ENCODE results near the gene NID2.
A peak's percentile ranks its signal among the peaks of the same experiment; 100 is the strongest.

NID2 gene

DNA sequence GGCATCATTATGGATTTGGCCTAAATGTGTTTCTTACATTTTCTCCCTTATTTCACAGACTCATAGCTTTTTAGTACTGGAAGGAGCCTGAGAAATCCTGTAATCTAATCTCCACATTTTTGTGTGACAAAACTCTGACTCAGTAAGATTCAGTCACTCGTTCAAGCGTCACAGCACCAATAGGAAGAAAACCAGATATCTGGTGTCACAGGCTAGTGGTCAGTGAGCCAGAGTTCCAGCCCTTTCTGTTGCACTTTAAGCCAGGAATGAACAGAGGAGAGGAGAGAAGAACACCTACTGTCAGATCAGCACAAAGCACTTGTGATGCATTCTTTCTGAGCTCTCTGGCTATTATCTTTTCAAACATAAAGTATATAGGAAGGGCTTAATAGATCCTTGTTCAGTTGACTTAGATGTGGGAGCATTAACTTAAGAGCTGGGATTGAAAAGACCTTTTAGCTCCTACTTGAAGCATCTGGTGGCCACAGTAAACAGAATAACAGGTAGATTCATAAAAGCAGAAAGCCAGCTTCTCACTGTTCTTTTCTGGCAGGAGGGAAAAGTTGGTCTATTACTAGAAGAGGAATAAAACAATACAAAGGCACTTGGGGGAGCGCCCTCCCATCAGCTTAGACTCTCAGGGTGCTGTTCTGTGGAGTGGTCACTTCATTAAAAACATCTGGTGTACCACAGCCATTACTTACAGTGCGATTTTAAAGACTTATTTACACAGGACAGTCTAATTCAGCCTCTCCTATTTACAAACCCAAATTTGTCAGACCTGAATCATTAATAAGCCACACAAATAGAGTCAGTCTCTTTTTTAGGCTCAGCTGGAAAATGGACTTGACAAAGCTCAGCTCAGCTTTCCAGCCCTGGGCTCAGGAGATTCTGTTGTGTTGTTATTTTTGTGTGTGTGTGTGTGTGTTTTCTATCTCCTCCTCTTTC is 12.2 kb upstream of the NID2 start:
- peak; percentile 6 for DNase-seq (ENCODE audit: low read depth, low spot score)
- peak overlapping the region; percentile 89 for H3K27ac ChIP-seq

DNA sequence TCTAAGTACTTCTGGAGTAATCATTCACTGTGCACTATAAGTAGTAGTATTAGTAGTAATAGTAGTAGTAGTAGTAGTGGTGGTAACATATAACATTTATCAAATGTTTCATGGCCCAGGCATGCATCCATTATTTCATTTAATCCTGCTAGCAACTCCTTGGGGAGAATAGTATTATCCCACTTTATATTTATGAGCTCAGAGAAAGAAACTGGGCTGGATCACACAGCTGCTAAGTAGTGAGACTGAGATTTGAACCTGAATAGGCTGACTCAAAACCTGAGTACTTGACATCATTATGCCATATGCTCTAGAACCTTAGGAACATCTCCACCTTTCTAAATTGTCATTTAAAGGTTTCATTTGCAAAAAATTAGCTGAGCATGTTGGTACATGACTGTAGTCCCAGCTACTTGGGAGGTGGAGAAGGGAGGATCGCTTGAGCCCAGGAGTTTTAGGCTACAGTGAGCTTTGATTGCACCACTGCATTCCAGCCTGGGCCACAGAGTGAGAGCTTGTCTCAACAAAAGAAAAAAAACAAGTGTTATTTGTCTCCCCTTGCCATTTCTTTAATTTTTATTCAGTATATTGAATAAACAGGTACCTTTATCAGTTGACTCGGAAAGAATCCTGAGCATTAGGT is 11.4 kb upstream of the NID2 start:
- peak overlapping the region; percentile 89 for H3K27ac ChIP-seq

DNA sequence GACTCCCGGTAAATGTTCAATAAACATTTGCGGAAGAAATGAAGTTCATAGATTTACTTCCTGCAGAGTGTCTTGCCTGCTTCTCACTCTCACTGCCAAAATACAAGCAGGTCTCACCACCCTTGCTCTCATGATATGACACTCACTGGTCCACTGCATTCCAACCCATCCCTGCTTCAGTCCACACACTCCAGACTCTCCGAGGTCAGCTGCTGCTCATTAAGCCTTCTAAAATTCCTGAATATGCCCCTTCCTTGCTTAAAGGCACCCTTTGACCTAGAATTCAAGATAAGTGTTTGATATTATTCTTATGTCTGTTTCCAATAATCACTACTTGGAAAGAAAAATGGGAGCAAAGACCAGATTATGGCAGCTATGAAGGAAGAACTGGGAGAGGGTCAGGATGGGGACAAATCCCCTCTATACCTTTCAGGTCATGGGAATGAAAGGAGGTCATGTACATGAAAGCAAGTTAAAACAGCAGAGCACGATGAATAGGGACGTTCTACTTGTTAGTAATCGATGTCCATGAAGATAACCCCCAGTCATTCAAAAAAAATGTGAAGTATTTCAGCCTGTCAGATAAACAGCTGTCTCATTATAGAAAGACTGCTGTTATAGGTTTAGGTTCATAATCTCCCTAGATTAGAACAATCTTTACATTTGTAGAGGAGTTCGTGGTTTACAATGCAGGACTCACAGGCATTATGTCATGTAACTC is 10.5 kb upstream of the NID2 start:
- DNase-seq (ENCODE audit: low read depth, low spot score), result no peak
- H3K27ac ChIP-seq, result peak overlapping the region; percentile 89

More for the DNA sequence above, 11.4 kb upstream of the NID2 start:
- peak; percentile 26 for DNase-seq (ENCODE audit: low read depth, low spot score)

DNA sequence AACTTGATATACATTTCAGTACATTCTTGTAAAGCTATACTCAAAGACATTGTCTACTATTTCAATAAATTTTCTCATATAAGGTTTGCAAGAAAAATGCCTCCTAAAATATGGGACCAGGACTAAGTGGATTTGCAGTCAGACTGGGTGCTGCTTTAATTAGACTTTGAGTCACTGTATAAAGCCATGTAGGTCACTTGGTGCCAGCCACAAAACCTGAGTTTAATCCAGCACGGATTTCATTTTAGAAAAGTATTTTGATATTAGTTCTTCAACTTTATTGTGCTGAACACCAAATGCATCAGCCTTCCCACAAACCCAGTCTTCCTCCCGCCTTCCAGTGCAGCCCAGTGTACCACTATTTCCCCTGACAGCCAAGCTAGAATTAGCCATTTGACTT is 9.9 kb upstream of the NID2 start:
- DNase-seq (ENCODE audit: low read depth, low spot score), result no peak
- H3K27ac ChIP-seq, result peak overlapping the region; percentile 89

DNA sequence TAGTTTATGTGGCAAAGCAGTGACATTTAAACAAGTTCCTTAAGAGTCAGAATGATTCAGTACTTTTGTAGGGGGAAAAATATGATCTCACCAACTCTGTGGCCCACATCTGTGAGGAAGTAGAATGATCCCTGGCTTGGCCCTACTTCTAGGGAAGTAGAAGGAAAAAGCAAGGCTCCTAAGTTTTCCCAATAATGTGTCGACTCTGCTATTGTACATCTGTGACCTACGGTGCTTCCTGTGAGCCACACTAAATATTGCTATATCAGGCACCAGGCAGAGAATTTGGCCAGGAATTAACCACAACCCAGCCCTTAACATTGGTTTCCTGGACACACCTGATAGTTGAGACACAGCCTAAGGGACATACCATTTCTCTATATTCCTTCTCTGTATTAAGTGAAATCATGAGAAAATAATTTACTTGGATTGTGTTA is 9.3 kb upstream of the NID2 start:
- DNase-seq (ENCODE audit: low read depth, low spot score), result no peak
- peak overlapping the region; percentile 89 for H3K27ac ChIP-seq

DNA sequence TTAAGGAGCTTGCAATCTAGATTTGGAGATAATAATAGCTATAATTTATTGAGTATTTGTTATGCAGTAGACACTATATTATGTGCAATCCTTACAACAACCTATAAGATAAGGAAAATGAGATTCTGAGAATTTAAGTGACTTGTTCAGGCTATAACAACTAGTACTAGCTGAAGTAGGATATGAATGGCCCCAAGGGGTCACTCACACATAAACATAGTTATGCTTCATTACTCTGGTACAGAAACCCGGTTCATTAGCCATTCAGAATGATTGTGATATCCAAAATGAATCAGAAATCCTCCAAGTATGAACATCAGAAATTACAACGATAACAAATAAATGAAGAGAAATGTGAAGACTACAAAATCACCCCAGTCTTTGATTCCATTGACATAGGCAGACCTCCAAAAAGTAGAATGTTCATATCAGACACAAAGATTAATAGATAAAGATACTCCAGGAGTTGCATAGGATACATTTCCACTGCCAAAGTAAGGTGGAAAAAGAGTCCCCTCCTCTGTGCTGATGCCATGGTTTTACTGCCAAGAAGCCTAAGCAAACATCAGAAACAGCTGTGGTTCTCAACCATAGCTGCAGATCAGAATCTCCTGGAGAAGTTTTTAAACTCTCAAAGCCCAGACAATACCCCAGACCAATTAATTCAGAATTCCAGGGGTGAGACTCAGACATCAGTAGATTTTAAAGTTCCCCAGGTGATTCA is 8.6 kb upstream of the NID2 start:
- DNase-seq (ENCODE audit: low read depth, low spot score), result no peak
- peak overlapping the region; percentile 89 for H3K27ac ChIP-seq

DNA sequence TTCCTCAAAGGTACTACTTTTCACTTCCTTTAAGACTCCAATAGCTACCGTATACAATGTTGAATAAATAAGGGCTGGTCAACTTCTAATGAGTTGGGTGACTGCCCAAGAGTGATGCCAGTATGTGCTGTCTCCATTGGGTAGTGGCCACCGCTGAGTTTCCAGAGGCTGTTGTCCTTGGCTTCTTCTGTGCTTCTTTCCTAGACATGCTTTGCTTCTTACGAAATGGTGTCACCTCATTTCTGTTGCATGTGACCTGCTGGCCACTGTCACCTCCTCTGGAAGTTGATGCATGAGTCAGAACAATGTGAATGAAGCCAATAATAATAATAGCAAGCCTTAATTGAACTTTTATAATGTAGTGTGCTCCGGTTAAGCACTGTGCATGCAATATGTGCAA is 7.5 kb upstream of the NID2 start:
- DNase-seq (ENCODE audit: low read depth, low spot score), result peak; percentile 16
- H3K27ac ChIP-seq, result no peak overlapping the region

DNA sequence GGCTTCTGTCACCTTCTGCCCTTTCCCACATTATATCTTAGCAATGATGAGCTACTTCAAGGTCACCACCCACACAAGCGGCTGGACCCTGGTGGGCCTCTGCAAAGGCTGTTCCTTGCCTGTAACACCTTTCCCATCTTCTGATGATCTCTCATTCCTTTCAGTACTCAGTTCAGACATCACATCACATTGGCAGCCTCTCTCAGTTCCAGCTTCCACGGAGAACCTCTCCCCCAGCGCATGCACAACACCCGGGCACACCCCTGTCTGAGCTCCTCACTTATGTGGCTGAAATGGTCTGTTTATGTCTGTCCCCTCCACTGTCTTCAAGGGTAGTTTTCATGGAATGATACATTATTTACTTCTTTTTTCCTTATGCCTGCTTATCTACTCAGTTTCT is 6.5 kb upstream of the NID2 start:
- DNase-seq (ENCODE audit: low read depth, low spot score), result no peak
- H3K27ac ChIP-seq, result no peak overlapping the region

DNA sequence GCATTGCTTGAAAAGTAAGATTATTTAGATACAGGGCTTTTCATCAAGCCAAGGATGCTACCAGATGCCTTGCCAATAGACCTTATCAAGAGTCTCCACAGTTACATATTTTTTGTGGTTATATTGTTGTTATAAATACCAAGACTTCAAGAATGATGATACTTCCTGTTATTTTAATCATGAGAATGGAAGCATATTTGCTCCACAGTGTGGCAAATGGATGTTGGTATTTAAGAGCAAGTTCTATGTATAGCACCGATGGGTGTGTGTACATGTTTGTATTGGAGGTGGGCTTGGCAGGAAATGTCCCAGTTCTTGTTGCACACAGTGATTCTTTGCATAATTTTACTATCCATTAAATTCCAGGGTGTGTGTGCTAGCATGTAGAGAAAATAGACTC is 4.4 kb upstream of the NID2 start:
- DNase-seq (ENCODE audit: low read depth, low spot score), result no peak
- no peak overlapping the region for H3K27ac ChIP-seq

DNA sequence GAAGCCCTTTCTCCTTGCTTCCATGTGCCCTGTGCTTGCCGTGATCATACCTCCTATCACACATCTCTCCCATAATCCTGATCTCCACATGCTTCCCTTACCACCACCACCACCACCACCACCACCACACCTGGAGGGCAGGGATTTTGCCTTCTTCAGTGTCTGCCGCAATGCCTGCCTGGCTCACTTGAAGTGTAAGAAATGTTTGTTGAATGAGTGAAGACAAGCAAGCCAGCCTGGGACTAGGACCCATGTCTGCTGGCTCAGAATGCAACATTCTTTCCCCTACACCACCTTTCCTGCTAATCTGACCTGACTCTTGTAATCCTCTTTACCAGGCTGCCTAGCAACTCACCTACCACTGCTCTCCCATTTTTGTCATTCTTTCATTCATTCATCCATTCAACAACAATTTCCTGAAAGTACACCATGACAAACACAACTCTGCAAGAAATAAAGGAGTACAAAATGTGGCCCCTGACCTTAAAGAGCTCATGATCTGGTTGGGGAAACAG is 3.5 kb upstream of the NID2 start:
- no peak overlapping the region for H3K27ac ChIP-seq
- DNase-seq (ENCODE audit: low read depth, low spot score), result no peak

DNA sequence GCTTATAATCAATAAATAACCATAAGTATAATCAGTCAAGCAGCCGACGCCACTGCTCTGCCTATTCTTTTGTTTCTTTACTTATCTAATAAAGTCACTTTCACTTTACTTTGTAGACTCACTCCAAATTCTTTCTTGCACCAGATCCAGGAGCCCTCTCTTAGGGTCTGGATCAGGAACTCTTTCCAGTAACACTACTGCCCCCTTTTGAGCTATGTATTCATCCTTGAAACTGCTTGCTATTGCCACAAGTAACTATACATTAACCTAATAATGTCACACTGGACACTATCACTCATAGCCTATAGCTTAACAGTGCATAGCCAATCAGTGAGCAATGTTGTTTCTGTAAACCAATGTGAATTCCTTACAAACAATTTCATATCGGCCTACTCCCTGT is 2.8 kb upstream of the NID2 start:
- DNase-seq (ENCODE audit: low read depth, low spot score), result no peak
- no peak overlapping the region for H3K27ac ChIP-seq

DNA sequence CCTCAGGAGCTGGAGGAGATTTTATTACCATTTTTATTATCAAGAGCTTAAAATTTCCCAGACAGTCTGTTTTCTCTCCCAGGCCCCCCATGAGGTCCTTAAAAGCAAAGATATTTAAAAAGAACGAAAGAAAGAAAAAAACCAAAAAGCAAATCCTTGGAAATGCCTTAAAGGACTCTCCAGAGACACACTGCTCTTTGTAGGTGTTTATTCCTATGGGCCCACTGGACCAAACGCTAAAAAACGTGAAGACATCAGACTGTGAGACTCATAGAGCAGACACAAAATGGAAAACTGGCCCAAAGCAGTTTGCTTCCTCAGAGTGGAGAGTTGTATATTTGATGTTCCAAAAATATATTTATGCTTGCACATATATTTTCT is 1.2 kb upstream of the NID2 start:
- H3K27ac ChIP-seq, result no peak overlapping the region
- no peak for DNase-seq (ENCODE audit: low read depth, low spot score)

DNA sequence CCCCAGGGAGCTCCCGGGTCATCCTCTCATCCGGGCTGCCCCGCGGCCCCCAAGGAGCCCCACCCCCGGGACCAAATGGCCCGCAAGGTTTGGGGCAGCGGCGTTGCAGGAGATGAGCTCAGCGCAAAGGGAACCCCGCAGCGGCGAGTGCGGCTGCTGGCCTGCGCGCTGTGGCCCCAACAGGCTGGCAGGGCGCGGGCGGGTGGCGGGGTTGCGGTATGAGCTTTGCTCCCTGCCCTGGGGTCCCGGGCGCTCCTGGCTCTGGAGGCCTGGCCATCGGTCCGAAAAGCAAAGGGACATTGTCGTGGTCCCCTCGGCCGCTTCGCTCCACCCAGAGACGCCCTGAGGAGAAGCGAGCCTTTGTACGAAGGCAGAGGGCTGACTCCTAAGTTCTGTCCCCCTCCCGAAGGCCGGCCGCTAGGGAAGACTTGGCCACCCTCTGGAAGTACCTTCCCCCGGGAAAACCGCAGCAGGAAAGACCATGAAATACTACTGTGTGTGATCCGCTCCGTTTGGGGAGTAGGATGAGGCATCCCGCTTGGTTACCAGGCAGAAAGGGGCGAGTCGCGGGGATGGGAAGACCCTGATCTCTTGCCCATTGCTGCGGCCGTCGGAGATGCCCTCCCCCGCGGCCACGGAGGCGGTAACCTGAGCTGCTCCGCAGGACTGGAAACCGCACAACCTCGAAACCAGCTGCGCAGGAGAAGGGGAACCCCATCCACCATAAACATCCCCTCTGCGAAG is 620 bp upstream of the NID2 start:
- no peak overlapping the region for H3K27ac ChIP-seq
- no peak for DNase-seq (ENCODE audit: low read depth, low spot score)

DNA sequence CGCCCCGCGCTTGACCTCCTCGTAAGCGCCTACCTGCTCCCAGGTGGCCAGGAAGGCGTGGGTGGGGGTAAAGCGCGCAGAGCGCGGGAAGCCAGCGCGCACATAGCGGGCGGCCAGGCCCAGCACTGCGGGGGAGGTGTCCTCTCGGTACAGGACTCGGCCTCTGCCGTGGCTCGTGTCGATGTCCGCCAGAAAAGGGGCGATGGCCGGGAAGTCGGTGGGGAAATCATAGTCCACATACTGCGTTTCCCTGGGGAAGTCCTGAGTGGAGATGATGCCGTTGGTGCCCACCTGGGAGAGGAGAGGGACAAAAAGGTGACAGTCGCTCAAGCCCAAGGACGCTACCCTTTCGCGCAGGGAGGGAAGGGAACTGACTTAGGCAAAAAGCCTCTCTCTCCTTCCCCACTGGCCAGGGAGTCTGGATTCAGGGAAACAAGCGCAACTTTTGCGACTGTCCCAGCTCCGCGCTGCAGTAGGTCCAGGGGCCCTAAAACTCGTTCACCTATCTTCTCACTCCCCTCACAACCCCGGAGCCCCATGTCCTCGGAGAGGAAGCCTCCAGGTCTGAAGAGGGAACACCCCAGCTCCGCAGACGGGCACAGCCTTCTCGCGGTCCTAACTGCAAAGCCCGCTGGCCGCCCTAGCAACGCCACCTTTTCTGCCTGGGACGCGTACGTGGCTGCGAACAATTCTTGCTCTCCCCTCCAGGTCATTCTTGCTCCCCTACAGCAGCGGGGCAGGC is 815 bp downstream of the NID2 start:
- no peak overlapping the region for H3K27ac ChIP-seq

DNA sequence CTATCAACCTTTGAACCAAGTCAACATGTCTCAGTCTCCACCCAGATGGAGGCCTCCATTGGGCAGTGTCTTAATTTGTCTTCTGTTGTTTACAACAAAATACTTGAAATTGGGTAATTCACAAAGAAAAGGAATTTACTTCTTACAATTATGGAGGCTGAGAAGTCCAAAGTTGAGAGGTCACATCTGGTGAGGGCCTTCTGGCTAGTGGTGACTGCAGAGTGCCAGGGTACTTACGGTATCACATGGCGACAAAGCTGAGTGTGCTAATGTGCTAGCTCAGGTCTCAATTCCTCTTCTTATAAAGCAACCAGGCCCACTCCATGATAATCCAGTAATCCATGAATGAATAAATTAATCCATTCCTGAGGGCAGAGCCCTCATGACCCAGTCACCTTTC is 4.7 kb downstream of the NID2 start:
- DNase-seq (ENCODE audit: low read depth, low spot score), result no peak
- no peak overlapping the region for H3K27ac ChIP-seq

More for the DNA sequence above, 815 bp downstream of the NID2 start:
- DNase-seq (ENCODE audit: low read depth, low spot score), result no peak

DNA sequence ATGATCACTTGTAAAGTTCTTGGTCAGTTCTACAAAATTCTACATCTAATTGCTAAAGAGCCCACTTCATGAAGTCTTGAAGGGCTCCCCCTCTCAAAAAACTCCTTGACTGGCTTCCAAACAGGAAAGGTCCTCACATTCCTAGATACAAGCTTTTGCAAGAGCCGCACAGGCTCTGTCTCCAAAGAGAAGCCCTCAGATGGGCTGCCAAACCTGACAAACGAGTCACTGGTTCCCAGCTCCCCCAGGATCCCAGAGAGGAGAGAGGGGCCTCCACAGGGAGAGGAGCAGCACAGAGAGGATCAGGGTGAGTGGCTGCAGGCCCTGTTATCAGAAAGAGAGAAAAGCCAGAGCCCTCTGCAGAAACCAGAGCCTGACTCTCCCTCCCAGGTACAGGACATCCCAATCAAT is 5.8 kb downstream of the NID2 start:
- DNase-seq (ENCODE audit: low read depth, low spot score), result no peak
- H3K27ac ChIP-seq, result no peak overlapping the region

DNA sequence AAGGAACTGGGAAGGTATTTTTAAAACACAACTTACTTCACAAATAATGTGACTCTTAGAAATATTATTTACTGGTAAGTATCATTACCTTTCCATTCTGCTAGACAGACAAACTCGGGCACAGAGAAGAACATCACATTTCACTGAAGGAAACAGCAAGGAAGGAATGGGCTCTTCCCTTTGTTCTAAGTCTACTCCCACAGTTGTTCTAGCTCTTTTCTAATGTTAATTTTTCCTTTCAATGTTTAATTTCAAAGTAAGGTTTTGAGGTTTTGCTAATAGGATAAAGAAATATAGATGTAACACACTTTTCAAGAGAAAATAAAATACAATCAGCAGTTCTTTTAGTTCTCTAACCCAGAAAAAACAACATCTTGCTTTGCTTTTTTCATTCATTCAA is 7.0 kb downstream of the NID2 start:
- H3K27ac ChIP-seq, result no peak overlapping the region
- DNase-seq (ENCODE audit: low read depth, low spot score), result no peak

DNA sequence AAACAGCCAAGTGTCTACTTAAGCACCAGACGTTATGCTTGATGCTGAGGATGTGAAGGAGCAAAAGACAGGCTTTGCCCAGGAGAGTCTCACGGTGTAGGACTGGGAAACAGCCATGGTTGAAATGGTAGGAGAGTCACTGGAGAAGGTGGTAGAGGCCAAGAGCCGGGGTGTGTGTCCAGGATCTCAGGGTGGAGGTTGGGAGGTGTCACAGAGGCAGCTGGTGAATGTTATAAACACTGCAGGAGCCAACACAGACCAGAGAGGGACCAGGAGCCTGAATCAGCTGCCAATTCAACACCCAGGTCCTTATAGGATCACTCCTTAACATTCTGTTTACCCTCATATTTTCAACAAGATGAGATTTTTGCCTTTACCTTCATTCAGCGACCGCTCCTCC is 7.5 kb downstream of the NID2 start:
- no peak overlapping the region for H3K27ac ChIP-seq
- DNase-seq (ENCODE audit: low read depth, low spot score), result no peak

DNA sequence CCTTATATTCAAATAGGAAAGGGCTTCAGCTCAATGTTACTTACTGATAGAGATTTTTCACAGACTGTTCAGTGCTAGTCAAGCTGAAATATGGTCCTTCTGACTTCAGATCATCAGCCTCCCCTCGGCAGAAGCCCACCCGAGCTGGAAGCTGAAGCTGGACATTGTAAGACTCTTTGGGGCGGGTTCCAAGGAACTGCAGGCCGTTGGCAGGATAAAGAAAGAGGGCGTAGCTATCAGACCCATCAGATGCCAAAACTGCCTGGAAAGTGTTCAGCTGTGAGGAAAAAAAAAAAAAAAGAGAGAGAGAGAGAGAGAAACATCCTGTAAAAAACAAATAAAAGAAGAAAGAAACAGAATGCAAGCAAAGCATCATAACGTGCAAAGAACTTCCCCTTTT is 8.8 kb downstream of the NID2 start:
- H3K27ac ChIP-seq, result no peak overlapping the region
- DNase-seq (ENCODE audit: low read depth, low spot score), result no peak

All from epithelial cell of prostate (primary cell).